H1 (cell line): ENCODE data around the gene GREB1L. TPM values are rescaled to one million over a fixed set of nuclear protein-coding genes. Genes with fewer than 3 reads are reported as not detected.

Source experiments
- BACH1 ChIP-seq: IDR thresholded peaks from 2 replicates; pipeline ENCODE4 v1.6.1; 2012; ENCODE audit warnings: low read length, improper control_type of control experiment
- NRF1 ChIP-seq: IDR thresholded peaks from 2 replicates; pipeline ENCODE4 v1.6.1; 2011; ENCODE audit warnings: mild to moderate bottlenecking, low read depth, low read length, improper control_type of control experiment
- SIX5 ChIP-seq: IDR thresholded peaks from 2 replicates; pipeline ENCODE4 v1.6.1; 2011; ENCODE audit warnings: mild to moderate bottlenecking, low read depth, low read length
- ZNF274 ChIP-seq: IDR thresholded peaks from 2 replicates; pipeline ENCODE4 v1.7.0; 2012; ENCODE audit warnings: low read length, borderline replicate concordance; ENCODE audit errors: extremely low read depth
- polyA plus RNA-seq, 7 experiments: library from polyadenylated mRNA; depleted of rRNA in 3 of 7; stranded (reverse) in 5 of 7; unstranded in 2 of 7; fragments of >200 nt in 5 of 7; fragments of 200-250 nt in 2 of 7; gene quantifications; 1 replicate in 5 of 7; 2 replicates in 1 of 7; 4 replicates in 1 of 7; pipeline versions ENCODE4 v1.2.1 to v1.2.3, GENCODE V29; 2011 to 2013; ENCODE audit warnings: missing spikeins in 2 of 7, mixed read lengths in 2 of 7
- total RNA-seq: library from RNA; stranded (reverse); fragmentation: NEBNext Ultra II Directional; extraction: Animal tissue kit (Norgen Biotek cat#: 25700); gene quantifications from 2 replicates; pipeline ENCODE4 v1.2.1, GENCODE V29; 2021
- TF ChIP-seq, protein P1 (sequence below): IDR thresholded peaks from 2 replicates; pipeline ENCODE4 v1.6.1; 2011; ENCODE audit warnings: low read length, improper control_type of control experiment
- TF ChIP-seq, protein P2 (sequence below): IDR thresholded peaks from 2 replicates; pipeline ENCODE4 v1.6.1; 2012; ENCODE audit warnings: inconsistent platforms

Gene GREB1L
- total and polyA plus RNA-seq, 2 of the 8 experiments (the other 6 are each of a cell fraction or from before 2014, with no cell fraction given): 0.34 to 1.6 TPM

DNA sequence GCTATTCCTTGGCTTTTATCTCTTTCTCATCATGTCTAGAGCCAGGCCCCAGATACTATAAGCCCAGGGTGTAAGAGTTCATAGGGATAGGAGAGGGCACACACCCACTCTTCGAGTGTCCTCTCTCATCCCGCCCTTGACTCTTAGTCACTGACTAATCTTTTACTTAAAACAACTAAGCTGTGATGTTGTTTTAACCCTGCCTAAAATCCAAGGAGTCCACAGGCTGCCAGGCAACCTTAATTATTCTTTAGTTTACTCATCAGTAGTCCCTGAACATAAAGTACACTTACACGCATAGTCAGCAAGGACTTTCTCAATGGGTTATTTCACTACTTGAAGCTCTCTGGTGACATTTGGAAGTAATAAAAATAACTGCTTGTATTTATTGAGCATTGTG lies 28.4 kb downstream of the GREB1L start (continued):
- TF ChIP-seq NRF1: no peak
- no peak for TF ChIP-seq SIX5
- no peak for TF ChIP-seq BACH1
- TF ChIP-seq ZNF274: no peak
- TF ChIP-seq, protein P1, sequence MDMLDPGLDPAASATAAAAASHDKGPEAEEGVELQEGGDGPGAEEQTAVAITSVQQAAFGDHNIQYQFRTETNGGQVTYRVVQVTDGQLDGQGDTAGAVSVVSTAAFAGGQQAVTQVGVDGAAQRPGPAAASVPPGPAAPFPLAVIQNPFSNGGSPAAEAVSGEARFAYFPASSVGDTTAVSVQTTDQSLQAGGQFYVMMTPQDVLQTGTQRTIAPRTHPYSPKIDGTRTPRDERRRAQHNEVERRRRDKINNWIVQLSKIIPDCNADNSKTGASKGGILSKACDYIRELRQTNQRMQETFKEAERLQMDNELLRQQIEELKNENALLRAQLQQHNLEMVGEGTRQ: no peak
- TF ChIP-seq, protein P2, sequence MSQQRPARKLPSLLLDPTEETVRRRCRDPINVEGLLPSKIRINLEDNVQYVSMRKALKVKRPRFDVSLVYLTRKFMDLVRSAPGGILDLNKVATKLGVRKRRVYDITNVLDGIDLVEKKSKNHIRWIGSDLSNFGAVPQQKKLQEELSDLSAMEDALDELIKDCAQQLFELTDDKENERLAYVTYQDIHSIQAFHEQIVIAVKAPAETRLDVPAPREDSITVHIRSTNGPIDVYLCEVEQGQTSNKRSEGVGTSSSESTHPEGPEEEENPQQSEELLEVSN: no peak
